GM12873 (cell line): Measurements from ENCODE around the gene AARSD1.

Source experiments
- CTCF ChIP-seq: IDR thresholded peaks from 2 replicates; pipeline ENCODE4 v1.5.1; 2012; ENCODE audit warnings: low read depth, mild to moderate bottlenecking, moderate library complexity, low read length, control low read depth; ENCODE audit not compliant: insufficient read depth; ENCODE audit errors: missing control alignments

The AARSD1 gene

GRCh38 chr17:42906772-42907446 lies 57.3 kb downstream of the AARSD1 start:
- no peak for TF ChIP-seq CTCF

- TF ChIP-seq CTCF, result no peak
Observed at GRCh38 chr17:42904110-42904469, 60.2 kb downstream of the AARSD1 start.

- TF ChIP-seq CTCF, result no peak
Observed at GRCh38 chr17:42901535-42902229, 62.6 kb downstream of the AARSD1 start.
